H1 (cell line): ENCODE measurements around the gene CMTR1. TPM values are rescaled to one million over a fixed set of nuclear protein-coding genes. Genes with fewer than 3 reads are reported as not detected.

ENCODE experiments used
- BCL11A ChIP-seq, 2 experiments: IDR thresholded peaks; one replicate each; pipeline ENCODE4 v1.6.1; 2011; ENCODE audit warnings: low read depth in 2 of 2, low read length in 2 of 2, mild to moderate bottlenecking in 2 of 2
- CHD7 ChIP-seq: fragments of 300-600 bp; sonication (generic); IDR thresholded peaks from 2 replicates; pipeline ENCODE4 v1.7.1; 2012; ENCODE audit warnings: low read length, moderate library complexity, mild to moderate bottlenecking, inconsistent platforms; ENCODE audit not compliant: insufficient replicate concordance
- JUN ChIP-seq: IDR thresholded peaks from 2 replicates; pipeline ENCODE4 v1.6.1; 2011; ENCODE audit warnings: low read depth, mild to moderate bottlenecking, improper control_type of control experiment, low read length
- KDM4A ChIP-seq: IDR thresholded peaks from one replicate; pipeline ENCODE4 v1.7.1; 2012; ENCODE audit warnings: low read depth, mild to moderate bottlenecking, moderate library complexity, low read length, inconsistent platforms; ENCODE audit not compliant: severe bottlenecking
- polyA plus RNA-seq, 7 experiments: library from polyadenylated mRNA; depleted of rRNA in 3 of 7; stranded (reverse) in 5 of 7; unstranded in 2 of 7; fragments of >200 nt in 5 of 7; fragments of 200-250 nt in 2 of 7; gene quantifications; 1 replicate in 5 of 7; 2 replicates in 1 of 7; 4 replicates in 1 of 7; pipeline versions ENCODE4 v1.2.1 to v1.2.3, GENCODE V29; 2011 to 2013; ENCODE audit warnings: missing spikeins in 2 of 7, mixed read lengths in 2 of 7
- total RNA-seq: library from RNA; stranded (reverse); fragmentation: NEBNext Ultra II Directional; extraction: Animal tissue kit (Norgen Biotek cat#: 25700); gene quantifications from 2 replicates; pipeline ENCODE4 v1.2.1, GENCODE V29; 2021

Gene CMTR1
- total and polyA plus RNA-seq, 2 of the 8 experiments (the other 6 are each of a cell fraction or from before 2014, with no cell fraction given), result 15.2 to 33.1 TPM

- TF ChIP-seq CHD7 (no peak), BCL11A (IDR thresholded peaks at IDR 0.05; ENCODE audit: low read depth in 2 of 2, low read length in 2 of 2) (no peak), KDM4A (no peak), JUN (no peak)
- TF ChIP-seq, all 59 proteins: peak for 0
Measured at GRCh38 chr6:37490536-37491170, 57.6 kb downstream of the CMTR1 start (continued).
